Measurements from ENCODE around the gene RSPH10B. TPM values are rescaled to one million over a fixed set of nuclear protein-coding genes. Genes with fewer than 3 reads are reported as not detected.
"Not testable (repeated sequence)": the region's sequence is repeated elsewhere in the genome, so short reads cannot be mapped to it uniquely, and the experiment has no call there.

RSPH10B gene
- total RNA-seq, 2 donors from 2014 or later, result 0.40 TPM; not detected in 1

GRCh38 chr7:5979680-5980314 is 9.3 kb upstream of the RSPH10B start:
- not testable (repeated sequence) for H3K4me1 Mint-ChIP-seq; DNase-seq; ATAC-seq; H3K4me3 Mint-ChIP-seq; H3K27ac Mint-ChIP-seq; H3K36me3 Mint-ChIP-seq (ENCODE audit: low read depth); H3K9me3 ChIP-seq (ENCODE audit: control insufficient read depth, low read length, poor library complexity, severe bottlenecking); H3K27me3 Mint-ChIP-seq

GRCh38 chr7:5973580-5973979 is 3.1 kb upstream of the RSPH10B start:
- H3K27me3 Mint-ChIP-seq, H3K27ac Mint-ChIP-seq, ATAC-seq: not testable (repeated sequence)

GRCh38 chr7:5963810-5964209 is 6.7 kb downstream of the RSPH10B start:
- H3K4me1 Mint-ChIP-seq; H3K9me3 ChIP-seq (ENCODE audit: control insufficient read depth, low read length, poor library complexity, severe bottlenecking); H3K4me3 Mint-ChIP-seq; H3K27me3 Mint-ChIP-seq; DNase-seq; H3K36me3 Mint-ChIP-seq (ENCODE audit: low read depth); H3K27ac Mint-ChIP-seq; ATAC-seq: not testable (repeated sequence)

More at GRCh38 chr7:5973580-5973979, 3.1 kb upstream of the RSPH10B start:
- not testable (repeated sequence) for H3K4me1 Mint-ChIP-seq; H3K4me3 Mint-ChIP-seq; H3K36me3 Mint-ChIP-seq (ENCODE audit: low read depth); H3K9me3 ChIP-seq (ENCODE audit: control insufficient read depth, low read length, poor library complexity, severe bottlenecking); DNase-seq

GRCh38 chr7:5963205-5963604 is 7.3 kb downstream of the RSPH10B start:
- not testable (repeated sequence) for H3K27ac Mint-ChIP-seq; H3K27me3 Mint-ChIP-seq; H3K4me3 Mint-ChIP-seq; H3K9me3 ChIP-seq (ENCODE audit: control insufficient read depth, low read length, poor library complexity, severe bottlenecking); DNase-seq; H3K4me1 Mint-ChIP-seq; ATAC-seq; H3K36me3 Mint-ChIP-seq (ENCODE audit: low read depth)

- not testable (repeated sequence) for H3K27ac Mint-ChIP-seq
Observed at GRCh38 chr7:5934945-5935450, 35.5 kb downstream of the RSPH10B start.

DNA sequence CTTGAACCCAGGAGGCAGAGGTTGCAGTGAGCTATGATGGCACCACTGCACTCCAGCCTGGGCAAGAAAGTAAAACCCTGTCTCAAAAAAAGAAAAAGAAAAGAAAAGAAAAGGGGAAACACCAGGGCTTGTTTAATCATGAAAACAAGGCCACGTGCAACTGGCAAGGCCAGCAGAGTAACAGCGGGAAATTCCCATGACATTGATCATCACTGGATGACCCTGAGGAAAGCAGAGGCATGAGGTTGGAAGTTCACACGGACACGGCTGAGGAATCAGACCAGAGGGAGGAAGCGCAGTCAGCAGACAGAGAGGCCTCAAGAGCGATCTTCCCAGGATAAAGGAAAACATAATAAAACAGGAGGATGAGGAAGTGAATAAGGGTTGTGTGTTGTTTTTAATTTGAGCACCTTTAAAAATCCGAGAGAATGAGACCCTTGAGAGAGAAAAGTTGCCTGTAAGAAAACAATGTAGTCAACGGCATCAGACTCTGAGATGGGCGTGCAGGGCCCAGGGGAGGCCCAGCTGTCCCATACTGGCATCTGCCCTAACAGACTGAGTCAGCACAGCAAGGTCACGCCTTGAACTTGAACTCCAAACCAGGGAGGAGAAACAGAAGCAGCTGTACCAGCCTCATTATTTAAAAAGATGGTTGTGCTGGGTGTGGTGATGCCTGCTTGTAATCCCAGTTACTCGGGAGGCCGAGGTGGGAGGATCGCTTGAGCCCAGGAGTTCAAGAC is 38.4 kb downstream of the RSPH10B start:
- ATAC-seq; DNase-seq; H3K9me3 ChIP-seq (ENCODE audit: control insufficient read depth, low read length, poor library complexity, severe bottlenecking); H3K27me3 Mint-ChIP-seq; H3K4me3 Mint-ChIP-seq; H3K4me1 Mint-ChIP-seq; H3K36me3 Mint-ChIP-seq (ENCODE audit: low read depth); H3K27ac Mint-ChIP-seq: not testable (repeated sequence)

More at GRCh38 chr7:5934945-5935450, 35.5 kb downstream of the RSPH10B start:
- H3K4me3 Mint-ChIP-seq; H3K9me3 ChIP-seq (ENCODE audit: control insufficient read depth, low read length, poor library complexity, severe bottlenecking); ATAC-seq; H3K36me3 Mint-ChIP-seq (ENCODE audit: low read depth); H3K4me1 Mint-ChIP-seq; H3K27me3 Mint-ChIP-seq; DNase-seq: not testable (repeated sequence)

DNA sequence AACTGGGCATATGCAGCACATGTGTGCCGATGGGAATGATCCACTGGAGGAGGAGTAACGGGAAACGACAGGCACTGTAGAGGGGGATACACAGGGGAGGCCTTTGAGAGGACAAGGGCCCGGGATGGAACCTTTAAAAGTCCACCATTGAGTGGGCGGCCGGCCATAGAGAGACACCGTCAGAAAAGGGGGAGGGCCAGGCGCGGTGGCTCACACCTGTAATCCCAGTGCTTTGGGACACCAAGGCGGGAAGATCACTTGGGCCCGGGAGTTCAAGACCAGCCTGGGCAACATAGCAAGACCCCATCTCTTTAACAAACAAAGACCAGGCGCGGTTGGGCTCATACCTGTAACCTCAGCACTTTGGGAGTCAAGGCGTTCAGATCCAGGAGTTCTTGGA is 39.2 kb downstream of the RSPH10B start:
- H3K27me3 Mint-ChIP-seq; H3K36me3 Mint-ChIP-seq (ENCODE audit: low read depth); H3K4me1 Mint-ChIP-seq; H3K4me3 Mint-ChIP-seq; H3K27ac Mint-ChIP-seq; DNase-seq; H3K9me3 ChIP-seq (ENCODE audit: control insufficient read depth, low read length, poor library complexity, severe bottlenecking); ATAC-seq: not testable (repeated sequence)

DNA sequence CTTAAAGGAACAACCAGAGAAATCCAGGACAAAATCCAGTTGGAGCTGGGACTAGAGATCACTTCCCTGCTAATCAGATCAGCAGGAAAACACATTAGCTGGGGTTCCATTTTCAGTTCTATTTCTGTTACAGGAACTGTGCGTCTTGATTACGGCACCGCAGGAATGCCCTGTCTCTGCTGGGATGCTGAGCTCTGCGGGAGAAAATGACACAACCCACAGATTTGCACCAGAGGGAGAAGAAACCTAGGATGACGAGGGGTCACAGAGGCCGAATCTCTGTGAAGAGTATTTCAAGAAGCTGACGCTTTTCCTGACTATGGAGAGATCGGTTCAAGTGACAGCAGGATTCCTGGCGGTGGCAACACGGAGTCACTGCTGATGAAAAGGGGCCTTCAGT is 40.2 kb downstream of the RSPH10B start:
- not testable (repeated sequence) for H3K4me3 Mint-ChIP-seq; DNase-seq; H3K4me1 Mint-ChIP-seq; H3K27me3 Mint-ChIP-seq; H3K9me3 ChIP-seq (ENCODE audit: control insufficient read depth, low read length, poor library complexity, severe bottlenecking); H3K36me3 Mint-ChIP-seq (ENCODE audit: low read depth); H3K27ac Mint-ChIP-seq; ATAC-seq

DNA sequence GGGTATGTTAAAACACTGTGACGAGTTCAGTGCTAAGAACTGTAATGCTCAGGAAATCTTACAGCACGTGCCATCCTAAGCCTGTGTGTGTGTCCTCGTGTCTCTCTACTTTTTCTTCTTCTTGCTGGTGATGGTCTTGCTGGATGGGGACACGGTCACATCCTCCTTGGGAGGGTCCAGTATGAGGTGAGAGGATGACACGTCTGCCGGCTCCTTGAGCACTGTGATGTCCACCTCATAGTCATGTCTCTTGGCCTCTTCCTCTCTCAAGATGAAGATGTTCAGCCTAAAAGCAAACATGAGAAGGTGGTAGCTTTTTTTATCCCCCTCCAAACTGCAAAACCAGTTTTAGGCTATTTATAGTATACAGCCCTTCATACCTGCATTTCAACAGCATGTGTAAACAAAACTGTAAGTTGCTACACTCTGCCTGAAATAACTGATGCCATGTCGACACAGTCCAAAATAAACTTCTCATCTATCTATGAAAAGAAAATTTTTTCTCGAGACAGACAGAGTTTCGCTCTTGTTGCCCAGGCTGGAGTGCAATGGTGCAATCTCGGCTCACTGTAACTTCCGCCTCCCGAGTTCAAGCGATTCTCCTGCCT is 44.1 kb downstream of the RSPH10B start:
- H3K4me3 Mint-ChIP-seq; ATAC-seq; H3K27me3 Mint-ChIP-seq; H3K9me3 ChIP-seq (ENCODE audit: control insufficient read depth, low read length, poor library complexity, severe bottlenecking); DNase-seq; H3K36me3 Mint-ChIP-seq (ENCODE audit: low read depth); H3K4me1 Mint-ChIP-seq; H3K27ac Mint-ChIP-seq: not testable (repeated sequence)

DNA sequence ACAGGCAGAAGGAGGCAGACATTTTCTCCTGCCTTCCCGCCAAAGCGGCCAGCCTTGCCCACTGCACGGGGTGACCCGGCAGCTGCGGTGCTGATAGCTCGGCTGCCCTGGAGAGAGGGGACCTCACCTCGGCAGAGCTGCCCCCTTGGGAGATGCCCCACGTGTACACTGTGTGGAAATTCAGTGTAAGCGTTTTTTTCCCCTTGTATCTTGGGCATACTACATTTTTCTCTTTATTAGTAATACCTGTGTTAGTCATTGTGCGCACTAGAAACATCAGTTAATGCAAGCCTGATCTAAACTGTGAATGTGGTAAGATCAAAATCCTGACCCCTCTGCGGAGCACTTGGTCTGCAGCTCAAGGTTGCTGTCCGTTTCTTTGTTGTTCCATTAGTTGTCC is 45.9 kb downstream of the RSPH10B start:
- not testable (repeated sequence) for DNase-seq; H3K4me3 Mint-ChIP-seq; ATAC-seq; H3K27me3 Mint-ChIP-seq; H3K9me3 ChIP-seq (ENCODE audit: control insufficient read depth, low read length, poor library complexity, severe bottlenecking); H3K4me1 Mint-ChIP-seq; H3K27ac Mint-ChIP-seq; H3K36me3 Mint-ChIP-seq (ENCODE audit: low read depth)

DNA sequence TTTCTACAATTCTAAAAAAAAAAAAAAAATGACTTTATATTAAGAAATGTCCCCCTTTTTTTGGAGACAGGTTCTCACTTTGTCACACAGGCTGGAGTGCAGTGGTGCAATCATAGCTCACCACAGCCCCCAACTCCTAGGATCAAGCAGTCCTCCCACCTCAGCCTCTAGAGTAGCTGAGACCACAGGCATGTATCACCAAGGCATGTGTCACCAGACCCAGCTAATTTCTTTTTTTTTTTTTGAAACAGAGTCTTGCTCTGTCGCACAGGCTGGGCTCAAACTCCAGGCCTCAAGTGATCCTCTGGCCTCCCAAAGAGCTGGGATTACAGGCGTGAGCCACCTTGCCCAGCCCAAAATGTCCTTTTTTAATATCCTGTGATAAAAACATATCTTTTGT is 46.3 kb downstream of the RSPH10B start:
- H3K4me3 Mint-ChIP-seq; H3K27ac Mint-ChIP-seq; ATAC-seq; H3K27me3 Mint-ChIP-seq; H3K9me3 ChIP-seq (ENCODE audit: control insufficient read depth, low read length, poor library complexity, severe bottlenecking); H3K4me1 Mint-ChIP-seq; DNase-seq; H3K36me3 Mint-ChIP-seq (ENCODE audit: low read depth): not testable (repeated sequence)

DNA sequence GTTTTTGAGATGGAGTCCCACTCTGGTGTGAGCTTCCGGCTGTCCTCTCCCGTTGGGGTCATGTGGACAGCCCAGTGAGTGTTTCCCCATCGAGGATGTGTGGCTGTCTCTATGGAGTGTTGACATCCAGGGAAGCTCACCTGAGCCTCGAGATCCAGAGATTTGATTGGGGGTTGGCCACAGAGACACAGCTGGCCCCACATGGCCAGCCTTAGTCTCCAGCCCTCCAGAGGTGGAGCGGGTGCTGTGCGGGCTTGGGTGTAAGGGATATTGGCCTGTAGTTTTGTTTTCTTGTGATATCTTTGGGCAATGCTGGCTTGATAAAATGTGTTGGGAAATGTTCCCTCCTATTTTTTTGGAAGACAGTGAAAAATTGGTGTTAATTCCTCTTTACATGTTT is 54.0 kb downstream of the RSPH10B start:
- not testable (repeated sequence) for H3K36me3 Mint-ChIP-seq (ENCODE audit: low read depth); H3K9me3 ChIP-seq (ENCODE audit: control insufficient read depth, low read length, poor library complexity, severe bottlenecking); ATAC-seq; DNase-seq; H3K4me1 Mint-ChIP-seq; H3K27me3 Mint-ChIP-seq; H3K27ac Mint-ChIP-seq; H3K4me3 Mint-ChIP-seq

DNA sequence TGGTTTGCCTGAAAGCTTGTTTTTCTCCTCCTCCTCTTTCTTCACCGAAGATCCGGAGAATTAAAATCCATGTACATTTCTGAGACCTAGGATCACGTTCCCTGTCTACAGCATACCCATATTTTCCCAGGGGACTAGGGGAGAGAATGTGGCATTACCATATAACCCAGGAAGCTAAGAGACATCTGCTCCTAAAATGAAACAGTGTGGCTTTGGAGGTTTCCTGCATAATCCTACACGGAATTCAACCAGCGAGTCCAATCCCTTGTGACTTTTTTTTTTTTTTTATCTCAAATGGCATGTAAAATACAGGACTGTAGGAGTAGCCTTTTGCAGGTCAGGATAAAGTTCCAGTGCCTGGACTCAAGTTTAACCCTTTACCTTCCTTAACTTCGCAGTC is 61.7 kb downstream of the RSPH10B start:
- not testable (repeated sequence) for H3K27me3 Mint-ChIP-seq; H3K9me3 ChIP-seq (ENCODE audit: control insufficient read depth, low read length, poor library complexity, severe bottlenecking); H3K27ac Mint-ChIP-seq; ATAC-seq; H3K4me3 Mint-ChIP-seq; H3K36me3 Mint-ChIP-seq (ENCODE audit: low read depth); H3K4me1 Mint-ChIP-seq; DNase-seq
